NAMALWA (cell line): ENCODE results near the gene UGT1A5.

Source experiments
- DNase-seq: peaks from one replicate; pipeline ENCODE4 v3.0.0-alpha.2; 2015; ENCODE audit warnings: low spot score

UGT1A5 gene

DNA sequence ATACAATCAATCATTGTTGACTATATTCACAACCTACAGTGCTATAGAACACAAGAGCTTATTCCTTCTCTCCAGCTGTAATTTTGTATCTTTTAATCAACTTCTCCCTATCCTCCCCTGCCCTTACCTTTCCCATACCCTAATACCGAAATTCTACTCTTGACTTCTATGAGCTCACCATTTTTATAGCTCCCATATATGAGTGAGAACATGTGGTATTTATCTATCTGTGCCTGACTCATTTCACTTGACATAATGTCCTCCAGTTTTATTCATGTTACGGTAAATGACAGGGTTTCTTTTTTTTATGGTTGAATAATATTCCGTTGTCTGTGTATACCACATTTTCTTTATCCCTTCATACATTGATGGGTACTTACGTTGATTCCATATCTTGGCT lies 68.1 kb downstream of the UGT1A5 start:
- DNase-seq: no peak

DNA sequence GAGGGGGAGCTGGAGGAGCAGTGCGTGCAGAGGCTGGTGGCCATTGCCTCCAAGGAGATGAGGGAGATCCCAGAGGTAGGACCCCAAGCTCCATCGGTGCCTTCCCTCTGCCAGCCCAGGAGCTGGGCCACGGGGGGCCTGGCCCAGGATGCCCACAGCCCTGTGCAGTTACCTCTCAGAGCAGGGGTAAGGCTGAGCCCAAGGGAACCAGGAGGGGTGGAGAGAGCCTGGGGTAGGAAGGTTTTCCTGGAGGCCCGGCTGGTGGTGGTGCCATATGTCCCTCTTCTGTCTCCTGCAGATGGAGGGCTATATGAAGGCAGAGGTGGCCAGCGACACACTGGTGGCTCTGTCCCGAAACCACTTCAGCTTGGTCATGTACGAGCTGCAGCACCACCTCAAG lies 76.8 kb downstream of the UGT1A5 start:
- no peak for DNase-seq

DNA sequence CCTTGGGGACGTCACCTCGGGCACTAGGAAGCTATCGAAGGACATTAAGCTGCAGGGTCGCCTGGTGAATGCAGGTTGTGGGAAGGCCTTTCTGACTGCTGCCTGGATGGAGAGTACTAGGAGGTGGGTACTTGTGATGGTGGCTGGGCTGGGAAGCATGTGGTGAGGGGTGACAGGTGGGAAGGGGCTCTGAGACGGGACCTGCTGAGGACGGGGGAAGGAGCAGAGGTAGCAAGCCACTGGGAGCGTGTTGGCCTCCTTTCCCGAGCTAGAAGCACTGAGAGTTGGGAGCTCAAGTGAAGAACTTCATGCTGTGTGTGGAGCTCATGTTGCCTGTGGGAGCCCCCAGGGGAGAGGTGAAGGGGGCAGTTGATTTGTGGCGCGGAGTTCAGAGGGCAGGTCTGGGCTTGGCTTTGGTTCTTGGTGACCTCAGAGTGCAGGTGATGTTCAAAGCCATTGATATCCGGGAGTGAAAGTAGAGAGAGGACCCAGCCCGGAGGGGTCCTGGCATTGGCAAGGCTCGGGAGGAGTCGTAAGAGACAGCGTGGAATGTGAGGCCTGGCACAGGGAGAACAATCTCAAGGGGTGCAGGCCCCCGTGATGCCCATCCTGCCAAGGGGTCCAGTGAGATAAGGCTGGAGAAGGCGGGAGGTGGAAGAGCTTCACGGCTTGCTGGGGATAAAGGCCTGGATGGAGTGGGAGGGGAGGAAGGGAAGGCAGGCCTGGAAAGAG lies 78.6 kb downstream of the UGT1A5 start:
- DNase-seq: no peak

DNA sequence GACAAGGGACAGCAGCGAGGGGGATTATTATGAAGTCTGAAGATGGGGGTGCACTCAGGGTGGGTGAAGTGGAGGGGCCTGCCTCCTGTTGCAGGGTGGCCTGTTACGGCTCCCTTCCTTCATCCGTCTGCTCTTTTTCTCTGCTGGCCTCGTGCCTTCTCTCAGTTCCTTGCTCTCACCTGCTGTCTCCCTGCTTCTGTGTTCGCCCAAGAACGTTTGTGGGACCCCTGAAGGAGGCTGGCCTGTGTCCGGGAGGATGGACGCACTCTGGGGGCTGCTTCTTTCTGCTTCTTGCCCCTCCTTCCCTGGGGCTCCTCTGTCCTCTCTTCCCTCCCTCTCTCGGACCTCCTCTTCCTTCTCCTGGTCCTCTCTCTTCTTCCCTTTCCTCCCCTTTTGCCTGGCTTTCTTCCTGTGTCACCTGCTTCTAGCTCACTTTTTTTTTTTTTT lies 79.2 kb downstream of the UGT1A5 start:
- no peak for DNase-seq

DNA sequence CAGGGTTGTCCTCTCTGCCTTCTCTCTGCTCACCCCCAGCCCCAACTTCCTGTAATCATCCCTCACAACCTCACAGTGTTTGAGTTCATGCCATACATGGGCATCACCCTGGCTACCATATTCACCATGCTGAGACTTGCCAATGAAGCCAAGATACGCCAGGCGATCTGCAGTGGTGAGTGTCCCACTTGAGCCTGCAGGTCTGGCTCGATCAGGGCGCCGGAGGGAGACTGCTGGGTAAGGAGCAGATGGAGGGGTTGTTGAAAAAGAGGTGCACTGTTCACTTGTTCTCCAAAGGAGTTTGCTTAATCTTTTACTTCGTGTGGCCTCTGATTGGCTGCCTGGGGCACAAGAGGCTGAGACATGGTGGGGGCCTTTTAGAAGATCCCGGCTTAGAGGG lies 80.0 kb downstream of the UGT1A5 start:
- DNase-seq: no peak

DNA sequence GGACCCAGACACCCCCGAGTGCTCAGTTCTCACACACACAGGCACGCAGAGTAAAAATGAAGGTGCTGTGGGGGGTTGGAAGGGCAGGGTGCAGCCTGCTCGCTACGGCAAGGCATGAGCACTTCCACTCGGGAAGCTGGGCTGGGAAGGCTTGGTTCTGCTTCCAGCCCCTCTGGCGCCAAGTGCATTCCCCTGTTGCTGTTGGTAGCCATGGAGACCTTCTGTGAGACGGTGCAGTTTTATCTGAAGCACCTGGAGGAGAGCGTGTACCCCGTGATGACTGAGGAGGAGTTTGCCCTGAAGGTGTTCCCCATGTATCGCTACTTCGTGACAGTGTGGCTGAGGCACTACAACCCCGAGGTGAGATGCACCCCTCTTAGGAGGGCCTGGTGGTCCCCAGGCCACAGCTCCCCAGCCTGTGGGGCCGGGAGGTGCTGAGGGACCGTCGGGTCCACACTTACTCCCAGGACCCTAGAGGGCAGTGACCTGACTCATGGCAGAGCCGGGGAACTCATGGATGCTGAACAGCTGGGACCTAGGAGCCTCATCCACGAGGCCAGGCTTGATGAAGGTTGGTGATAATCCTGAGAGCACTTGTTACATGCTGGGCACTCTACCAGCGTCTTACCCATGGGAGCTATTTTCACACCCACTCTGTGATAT lies 80.9 kb downstream of the UGT1A5 start:
- DNase-seq: no peak

DNA sequence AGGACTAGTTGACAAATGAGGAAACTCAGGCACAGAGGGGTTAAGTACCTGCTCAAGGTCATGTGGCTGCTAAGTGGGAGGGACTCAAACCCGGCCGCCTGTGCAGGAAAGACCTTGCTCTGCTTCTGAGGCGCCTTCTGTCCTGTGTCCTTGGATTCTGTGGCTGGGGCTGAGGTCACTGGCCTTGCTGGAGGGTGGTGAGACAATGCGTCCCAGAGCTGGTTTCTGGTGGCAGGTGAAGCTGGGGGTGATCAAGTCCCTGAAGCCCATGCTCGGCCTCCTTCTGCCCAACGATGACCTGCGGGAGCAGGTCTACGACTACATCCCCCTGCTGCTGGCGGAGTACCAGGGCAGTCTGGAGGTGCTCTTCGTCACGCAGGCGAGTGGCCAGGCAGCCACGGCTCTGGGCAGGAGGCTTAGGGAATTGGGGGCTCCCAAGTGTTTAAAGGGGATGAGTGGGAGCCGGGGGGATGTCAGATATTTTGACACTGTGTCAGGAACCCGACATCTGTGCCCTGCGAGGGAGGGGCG lies 81.5 kb downstream of the UGT1A5 start:
- DNase-seq: no peak

DNA sequence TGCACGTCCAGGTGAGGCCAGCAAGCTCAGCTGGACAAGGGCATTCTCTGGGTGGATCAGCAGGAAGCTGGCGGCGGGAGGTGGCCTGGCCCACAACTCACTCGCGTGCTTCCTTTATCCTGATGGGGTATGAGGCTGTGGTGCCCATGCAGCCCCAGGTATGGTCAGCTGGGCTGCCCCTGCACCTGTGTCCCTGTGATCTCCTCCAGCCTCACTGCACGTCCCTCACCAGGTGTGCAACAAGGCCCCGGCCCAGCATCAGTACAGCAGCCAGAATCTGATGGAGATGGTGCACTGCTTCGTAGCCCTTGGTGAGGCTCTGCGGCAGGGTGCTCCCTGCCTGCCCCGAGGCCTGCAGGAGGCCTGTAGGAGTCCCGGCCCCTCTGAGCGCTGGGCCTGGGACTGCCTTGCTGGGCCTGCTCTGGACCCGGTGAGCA lies 83.0 kb downstream of the UGT1A5 start:
- no peak for DNase-seq

DNA sequence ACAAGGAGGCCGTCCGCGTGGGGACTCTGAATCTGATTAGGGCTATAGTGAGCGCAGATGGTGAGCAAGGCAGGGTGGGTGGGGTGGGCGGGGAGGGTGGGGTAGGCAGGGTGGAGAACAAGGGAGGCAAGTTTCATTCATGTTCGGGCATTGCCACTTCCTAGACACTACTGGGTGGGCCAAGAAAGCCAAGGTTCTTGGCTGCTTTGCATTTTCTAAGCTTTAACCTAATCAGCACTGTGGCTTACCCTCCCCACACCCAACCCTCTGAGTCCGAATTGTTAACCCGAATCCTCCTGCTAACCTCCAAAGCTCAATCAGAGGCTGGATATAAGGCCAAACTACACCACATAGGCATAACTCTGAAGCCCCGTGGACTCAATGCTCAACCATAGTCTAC lies 83.5 kb downstream of the UGT1A5 start:
- DNase-seq: no peak

DNA sequence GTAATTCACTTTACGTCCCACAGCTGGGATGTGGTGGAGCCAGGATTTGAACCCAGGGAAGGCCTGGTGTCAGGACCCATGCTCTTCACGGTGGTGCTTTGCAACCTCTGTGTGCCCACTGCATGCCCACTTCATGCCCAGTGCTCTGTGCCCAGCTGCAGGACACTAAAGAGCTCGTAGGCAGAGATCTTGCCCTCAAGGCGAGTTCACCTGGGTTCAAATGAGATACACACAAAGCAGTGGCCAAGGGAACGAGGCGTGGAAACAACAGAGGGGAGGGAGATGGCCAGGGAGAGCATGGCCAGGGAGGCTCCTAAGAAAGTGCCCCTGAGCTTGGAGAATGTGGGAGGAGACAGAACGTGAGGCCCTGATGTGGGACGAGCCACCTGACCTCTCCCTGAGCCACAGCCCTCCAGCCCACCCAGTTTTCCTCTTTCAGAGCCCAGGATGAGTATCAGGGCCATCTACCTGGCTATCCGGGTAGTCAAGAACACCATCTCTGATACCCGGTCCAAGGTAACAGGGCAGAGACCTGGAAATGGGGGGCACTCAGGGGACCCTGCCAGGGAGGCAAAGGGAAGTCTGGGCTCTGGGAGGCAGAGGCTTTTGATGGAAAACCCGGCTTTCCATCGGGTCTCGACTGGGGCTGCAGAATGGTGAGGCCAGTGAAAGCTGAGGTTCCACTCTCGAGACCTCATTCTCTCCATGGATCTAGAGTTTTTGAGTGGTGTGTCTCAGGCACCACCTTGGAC lies 85.8 kb downstream of the UGT1A5 start:
- DNase-seq: no peak

DNA sequence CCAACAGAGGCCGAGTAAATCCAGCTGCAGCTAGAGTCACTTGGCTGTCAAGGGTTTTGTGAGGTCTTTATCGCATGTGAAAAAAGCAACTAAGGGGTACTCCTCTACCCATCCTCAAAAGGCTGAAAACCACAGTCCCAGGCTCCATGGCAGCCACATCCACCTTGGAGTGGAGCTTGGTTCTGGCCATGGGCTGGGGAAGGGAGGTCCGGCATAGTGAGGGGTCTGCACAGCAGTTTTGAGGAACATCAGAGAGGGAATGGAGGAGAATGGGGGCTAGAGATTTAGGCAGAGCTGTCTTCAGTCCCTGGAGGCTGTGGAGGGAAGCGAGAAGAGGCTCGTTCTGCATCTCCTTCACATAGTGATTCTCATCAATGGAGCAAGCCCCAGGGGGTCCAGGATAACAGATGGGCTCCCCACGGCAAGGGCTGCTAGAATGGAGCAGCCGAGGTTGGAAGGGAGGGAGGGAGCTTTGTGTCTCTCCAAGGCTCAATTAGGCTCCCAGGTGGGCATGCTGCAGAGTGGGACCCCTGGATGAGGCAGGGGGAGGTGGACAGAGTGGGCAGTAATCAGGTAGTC lies 86.5 kb downstream of the UGT1A5 start:
- DNase-seq: no peak

DNA sequence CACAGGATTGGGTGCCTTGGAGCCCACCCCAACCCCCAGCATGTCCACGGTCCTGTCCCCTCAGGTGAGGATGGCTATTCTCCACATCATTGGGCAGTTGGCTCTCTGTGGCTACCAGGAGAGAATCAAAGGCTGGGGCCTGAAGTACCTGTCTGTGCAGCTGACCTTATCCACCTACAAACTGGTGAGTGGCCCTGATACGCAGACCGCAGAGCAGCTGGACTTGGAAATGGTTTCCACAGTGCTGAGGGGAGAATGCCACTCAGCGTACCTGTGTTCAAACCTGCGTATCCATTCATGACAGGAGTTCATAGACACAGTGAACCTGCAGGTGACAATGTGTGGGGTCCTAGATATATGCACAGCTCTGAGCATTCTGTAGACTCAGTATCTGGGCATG lies 87.0 kb downstream of the UGT1A5 start:
- DNase-seq: no peak

DNA sequence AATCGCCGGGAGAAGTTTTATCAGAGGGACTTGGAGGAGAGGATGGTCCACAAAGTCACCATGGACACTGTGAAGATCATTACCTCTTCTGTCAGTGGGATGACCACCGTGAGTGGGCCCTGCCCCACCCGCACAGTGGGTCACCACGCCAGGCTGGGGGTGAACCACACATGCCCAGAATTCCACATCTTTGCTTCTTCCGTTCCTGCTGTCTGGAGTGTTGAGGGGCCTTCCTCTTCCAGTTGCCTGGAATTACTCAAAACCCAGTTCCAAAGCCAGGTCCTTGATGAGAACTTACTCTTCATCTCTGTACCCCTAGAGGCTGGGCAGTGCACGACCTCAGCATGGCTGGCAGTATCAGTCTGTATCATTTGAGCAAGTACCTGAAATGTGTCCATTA lies 87.5 kb downstream of the UGT1A5 start:
- no peak for DNase-seq

DNA sequence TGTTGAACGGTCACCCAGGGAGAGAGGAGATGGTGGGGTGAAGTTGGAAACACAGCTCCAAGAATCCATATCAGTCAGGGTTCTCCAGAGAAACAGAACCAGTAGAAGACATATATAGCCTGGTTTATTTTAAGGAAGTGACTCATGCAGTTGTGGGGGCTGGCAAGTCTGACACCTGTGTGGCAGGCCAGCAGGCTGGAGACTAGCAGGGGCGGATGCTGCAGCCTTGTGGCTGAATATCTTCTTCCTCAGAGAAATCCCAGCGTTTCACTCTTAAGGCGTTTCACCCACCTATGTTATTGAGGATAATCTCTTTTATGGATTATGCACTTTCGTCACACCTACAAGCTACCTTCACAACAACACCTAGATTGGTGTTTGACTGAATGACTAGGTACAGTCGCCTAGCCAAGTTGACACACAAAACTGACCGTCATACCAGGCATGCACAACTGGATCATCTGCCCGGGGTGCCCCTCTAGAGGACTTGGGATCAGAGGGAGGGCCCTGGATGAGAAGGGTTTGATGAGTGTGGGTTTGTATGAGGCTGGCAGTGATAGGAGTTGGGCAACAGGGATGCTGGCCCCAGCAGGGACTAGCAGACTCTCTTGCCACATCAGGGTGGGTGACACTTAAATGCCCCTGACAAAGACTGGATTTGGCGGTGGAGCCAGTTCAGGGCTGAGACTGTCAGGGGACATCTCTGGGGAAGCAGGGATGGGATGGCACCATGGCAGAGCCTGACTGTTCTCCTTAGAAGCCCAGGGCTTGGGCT lies 88.8 kb downstream of the UGT1A5 start:
- peak; percentile 54 for DNase-seq

DNA sequence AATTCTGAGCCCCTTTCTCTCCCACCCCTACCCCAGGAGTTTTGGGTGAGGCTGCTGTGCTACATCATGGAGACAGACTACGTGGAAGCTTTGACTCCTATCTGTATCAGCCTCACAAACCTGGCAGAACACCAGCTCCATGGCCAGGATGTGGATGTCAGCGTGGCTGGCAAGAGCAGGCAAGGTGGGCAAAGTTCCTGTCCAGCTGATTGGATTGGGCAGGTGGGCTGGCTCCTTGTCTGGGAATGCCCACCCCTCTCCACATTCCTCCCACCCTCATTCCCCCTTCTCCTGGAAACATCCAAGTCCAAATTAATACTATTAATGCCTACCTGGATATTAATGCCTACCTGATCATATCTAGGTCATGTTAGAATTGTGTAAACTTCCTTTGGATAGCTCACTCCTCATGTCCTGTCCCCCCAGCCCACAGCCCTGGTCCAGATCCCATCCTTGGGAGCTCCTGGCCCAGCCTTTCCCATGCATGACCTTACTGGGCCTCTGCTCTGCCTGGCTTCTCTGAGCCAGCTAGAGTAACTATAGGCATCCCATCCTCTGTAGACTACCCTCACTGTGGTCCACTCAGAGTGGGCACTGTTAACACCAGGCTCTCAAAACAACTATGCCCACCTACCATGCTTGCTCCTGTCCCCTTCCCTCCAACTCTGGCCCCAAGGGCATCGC lies 89.6 kb downstream of the UGT1A5 start:
- DNase-seq: no peak

DNA sequence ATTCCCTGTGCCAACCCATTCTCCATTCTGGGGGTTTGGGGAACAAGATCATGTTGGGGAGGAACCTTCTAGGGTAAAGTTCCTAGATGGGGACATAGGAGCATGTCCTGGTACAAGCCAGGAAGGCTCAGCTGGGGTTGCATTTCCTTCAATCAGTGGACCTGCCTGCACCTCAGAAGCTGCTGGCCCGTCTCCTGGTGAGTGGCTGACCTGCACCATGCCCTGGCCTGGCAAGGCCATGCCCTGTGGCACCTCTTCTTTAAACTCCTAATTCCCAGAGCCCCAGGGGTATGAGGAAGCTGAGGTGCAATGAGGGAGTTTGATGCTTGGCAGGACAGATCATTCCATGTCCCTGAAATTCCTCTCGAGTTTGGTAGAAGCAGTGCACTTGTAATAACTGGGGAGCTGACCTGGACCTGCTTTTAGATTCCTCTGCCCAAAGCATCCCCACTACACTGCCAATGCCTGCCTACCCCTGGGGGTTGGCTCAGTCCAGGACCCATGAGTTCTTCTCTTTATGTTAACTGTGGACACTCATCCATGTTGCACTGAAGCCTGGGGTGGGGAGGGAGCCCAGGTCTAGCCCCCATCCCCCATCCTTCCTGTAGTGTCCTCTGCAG lies 90.7 kb downstream of the UGT1A5 start:
- DNase-seq: no peak

DNA sequence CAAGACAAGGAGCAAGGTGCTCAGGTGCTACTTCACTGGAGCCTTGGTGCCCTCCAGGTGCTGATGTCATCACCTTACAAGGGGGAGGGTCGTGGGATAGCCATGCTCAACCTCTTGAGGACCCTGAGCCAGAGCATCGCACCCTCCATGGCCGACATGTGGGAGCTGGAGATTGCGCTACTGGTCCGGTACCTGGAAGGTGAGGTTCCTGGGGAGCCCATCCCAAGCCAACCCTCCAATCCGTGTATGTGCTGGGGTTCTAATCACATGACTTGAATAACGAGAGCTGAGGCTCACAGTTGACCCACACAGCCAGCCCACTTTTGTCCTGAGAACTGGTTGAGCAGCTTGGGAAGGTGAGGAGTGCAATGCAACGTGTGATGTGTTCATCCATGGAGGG lies 91.3 kb downstream of the UGT1A5 start:
- DNase-seq: no peak

DNA sequence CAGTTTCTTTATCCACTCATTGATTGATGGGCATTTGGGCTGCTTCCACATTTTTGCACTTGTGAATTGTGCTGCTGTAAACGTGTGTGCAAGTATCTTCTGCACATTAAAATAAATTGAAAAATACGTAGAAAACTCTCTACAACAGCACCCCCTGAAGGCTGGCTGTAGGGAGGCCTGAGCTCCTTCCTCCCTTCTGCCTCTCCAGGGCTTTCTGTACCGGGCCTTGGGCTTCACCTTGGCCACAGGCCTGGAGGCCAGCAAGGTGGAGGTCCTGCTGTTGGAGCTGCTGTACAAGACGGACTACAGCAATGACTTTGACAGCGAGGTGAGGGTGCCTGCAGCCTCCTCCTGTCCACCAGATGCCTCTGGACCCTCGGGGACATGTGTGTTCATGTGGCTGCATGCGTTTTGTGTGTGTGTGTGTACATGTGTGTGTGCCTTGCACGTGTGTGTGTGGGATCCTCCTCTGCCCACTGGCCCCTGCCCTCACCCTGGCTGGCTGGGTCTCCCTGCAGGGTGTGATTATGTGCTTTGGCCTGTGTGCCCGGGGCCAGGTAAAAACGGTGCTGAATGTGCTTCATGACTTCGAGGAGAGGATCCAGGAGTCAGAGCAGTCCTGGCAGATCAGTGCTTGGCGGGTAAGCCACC lies 94.6 kb downstream of the UGT1A5 start:
- no peak for DNase-seq

DNA sequence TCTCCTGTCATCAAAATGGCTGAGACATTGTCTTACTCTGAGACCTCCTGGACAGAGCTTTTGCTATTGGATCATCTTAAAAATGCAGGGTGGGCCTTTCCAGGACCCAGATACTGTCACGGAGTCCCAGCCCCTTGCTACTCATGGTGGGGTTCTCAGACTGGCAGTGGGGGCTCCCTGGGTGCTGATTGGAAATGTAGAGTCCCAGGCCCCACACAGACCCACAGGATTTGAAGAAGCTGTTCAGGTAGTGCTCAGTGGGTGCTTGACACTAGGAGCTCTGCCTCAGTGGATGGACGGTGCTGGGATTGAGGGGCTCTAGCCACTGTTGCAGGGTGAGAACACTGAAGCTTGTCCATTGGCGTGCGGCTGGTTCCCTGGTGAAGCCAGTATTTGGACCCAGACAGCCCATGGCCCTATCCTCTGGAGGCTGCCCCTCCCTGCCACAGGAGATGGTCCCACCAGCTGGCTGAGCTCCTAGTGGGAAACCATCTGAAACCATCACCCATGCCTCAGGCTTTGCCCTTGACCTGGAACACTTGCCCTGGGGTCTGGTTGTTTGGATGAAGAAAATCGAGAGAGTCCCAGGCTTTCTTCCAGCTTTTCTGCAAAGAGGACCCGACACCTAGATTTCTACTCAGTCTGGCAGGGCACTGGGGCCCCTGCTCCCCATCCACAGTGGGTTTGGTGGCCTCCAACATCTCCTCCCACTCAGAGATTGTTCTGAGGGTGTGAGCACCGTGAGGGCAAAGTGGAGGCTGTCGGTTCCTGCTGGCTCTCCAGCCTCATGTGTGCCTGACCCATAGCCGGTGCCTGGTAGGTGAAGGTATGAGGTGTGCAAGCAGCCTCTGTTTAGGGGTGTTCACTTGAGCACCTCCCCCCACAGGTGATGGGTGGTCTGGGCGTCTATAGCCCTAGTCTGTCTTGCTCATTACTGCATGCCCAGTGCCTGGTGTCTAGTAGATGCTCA lies 95.5 kb downstream of the UGT1A5 start:
- no peak for DNase-seq
